Vagina (tissue), 2 donors: Measurements from ENCODE around the gene CENPM. TPM values are rescaled to one million over a fixed set of nuclear protein-coding genes. Genes with fewer than 3 reads are reported as not detected.
A peak's percentile ranks its signal among the peaks of the same experiment; 100 is the strongest.

Source experiments
- DNase-seq, 2 donors: peaks; one replicate each; pipeline ENCODE4 v3.0.0-alpha.2; 2017; ENCODE audit errors: extremely low spot score in 2 of 2
- H3K27ac ChIP-seq: fragments of 200-600 bp; sonication (generic); one replicate; pipeline ENCODE4 v1.5.1; 2019
- H3K27me3 ChIP-seq: fragments of 200-600 bp; sonication (generic); one replicate; pipeline ENCODE4 v1.5.1; 2019
- H3K36me3 ChIP-seq, 2 donors: fragments of 200-600 bp; sonication (generic); one replicate each; pipeline ENCODE4 v1.5.1; 2017 to 2019
- H3K4me1 ChIP-seq: fragments of 200-600 bp; sonication (generic); one replicate; pipeline ENCODE4 v1.5.1; 2019
- H3K4me3 ChIP-seq, 2 donors: fragments of 200-600 bp; sonication (generic); 1 replicate in 1 of 2; 2 replicates in 1 of 2; pipeline ENCODE4 v1.5.1; 2016 to 2019
- H3K9me3 ChIP-seq: fragments of 200-600 bp; sonication (generic); one replicate; pipeline ENCODE4 v1.5.1; 2019
- CTCF ChIP-seq, 3 experiments: fragments of 450-650 bp in 2 of 3; fragments of 200-600 bp in 1 of 3; sonication (generic) in 1 of 3; IDR thresholded peaks; one replicate each; pipeline ENCODE4 v1.5.1; 2017 to 2019; ENCODE audit warnings: antibody characterized with exemption in 3 of 3, mild to moderate bottlenecking in 2 of 3, moderate library complexity in 2 of 3
- POLR2A ChIP-seq, 2 donors: fragments of 450-650 bp; IDR thresholded peaks; one replicate each; pipeline ENCODE4 v1.6.1; 2017; ENCODE audit warnings: antibody characterized with exemption in 2 of 2, mild to moderate bottlenecking in 2 of 2, moderate library complexity in 2 of 2
- POLR2AphosphoS5 ChIP-seq, 2 donors: sonication (generic); formaldehyde crosslinking; IDR thresholded peaks; one replicate each; pipeline ENCODE4 v1.9.0; 2017; ENCODE audit warnings: antibody characterized with exemption in 2 of 2, mild to moderate bottlenecking in 2 of 2, low read depth in 1 of 2; ENCODE audit not compliant: insufficient read depth in 1 of 2
- intact Hi-C: fragments of 100-400 bp; cut with DNase I; formaldehyde crosslinking; loops from one replicate; pipeline ENCODE4 v1.15.1; 2023
- total RNA-seq: library from RNA; depleted of rRNA; stranded (reverse); fragments of >200 nt; gene quantifications from one replicate; pipeline ENCODE4 v1.2.3, GENCODE V29; 2016

Gene CENPM
- total RNA-seq, 1 donor from 2014 or later, result not detected

- no peak overlapping the region for H3K27ac ChIP-seq
- TF ChIP-seq POLR2A (IDR thresholded peaks at IDR 0.05) (no peak), POLR2AphosphoS5 (IDR thresholded peaks at IDR 0.05; ENCODE audit: insufficient read depth in 1 of 2, low read depth in 1 of 2) (no peak), CTCF (IDR thresholded peaks at IDR 0.05) (no peak)
- H3K9me3 ChIP-seq, result no peaks in the 10 kb centered on the region
- H3K4me3 ChIP-seq, result no peak overlapping the region
- no peaks in the 10 kb centered on the region for H3K27me3 ChIP-seq
- no peaks in the 10 kb centered on the region for H3K4me1 ChIP-seq
- H3K36me3 ChIP-seq, result peaks cover 0 to 92% of the 10 kb centered on the region in 2 donors
- intact Hi-C loops, result no loop called here
- no peak for DNase-seq
Observed at GRCh38 chr22:41902016-41902415, 44.9 kb downstream of the CENPM start.

- TF ChIP-seq POLR2AphosphoS5 (IDR thresholded peaks at IDR 0.05; ENCODE audit: insufficient read depth in 1 of 2, low read depth in 1 of 2), result peak in 1 of 2 donors; percentile 4
- TF ChIP-seq CTCF (IDR thresholded peaks at IDR 0.05), result no peak
- intact Hi-C loops, result no loop called here
Observed at GRCh38 chr22:41900652-41901312, 46.2 kb downstream of the CENPM start.

GRCh38 chr22:41899992-41900651 is 46.8 kb downstream of the CENPM start:
- H3K27ac ChIP-seq, result no peak overlapping the region
- H3K27me3 ChIP-seq, result no peaks in the 10 kb centered on the region
- intact Hi-C loops, result no loop called here
- TF ChIP-seq CTCF (IDR thresholded peaks at IDR 0.05) (no peak), POLR2AphosphoS5 (IDR thresholded peaks at IDR 0.05; ENCODE audit: insufficient read depth in 1 of 2, low read depth in 1 of 2) (peak in 1 of 2 donors; percentile 26)
- peaks cover 0 to 92% of the 10 kb centered on the region in 2 donors for H3K36me3 ChIP-seq
- H3K4me1 ChIP-seq, result no peaks in the 10 kb centered on the region
- H3K9me3 ChIP-seq, result no peaks in the 10 kb centered on the region
- no peak for DNase-seq
- no peak overlapping the region for H3K4me3 ChIP-seq

More at GRCh38 chr22:41900652-41901312, 46.2 kb downstream of the CENPM start:
- Histone ChIP-seq H3K27me3 (no peaks in the 10 kb centered on the region), H3K36me3 (peaks cover 0 to 93% of the 10 kb centered on the region in 2 donors), H3K4me3 (no peak overlapping the region), H3K4me1 (no peaks in the 10 kb centered on the region), H3K27ac (no peak overlapping the region), H3K9me3 (no peaks in the 10 kb centered on the region)
- DNase-seq, result no peak

- Histone ChIP-seq H3K4me1 (no peaks in the 10 kb centered on the region), H3K4me3 (no peak overlapping the region), H3K27me3 (no peaks in the 10 kb centered on the region), H3K27ac (no peak overlapping the region), H3K9me3 (no peaks in the 10 kb centered on the region), H3K36me3 (peaks cover 0 to 92% of the 10 kb centered on the region in 2 donors)
- TF ChIP-seq POLR2AphosphoS5 (IDR thresholded peaks at IDR 0.05; ENCODE audit: insufficient read depth in 1 of 2, low read depth in 1 of 2) (no peak), POLR2A (IDR thresholded peaks at IDR 0.05) (no peak), CTCF (IDR thresholded peaks at IDR 0.05) (no peak)
- intact Hi-C loops, result no loop called here
- DNase-seq, result no peak
Observed at GRCh38 chr22:41899110-41899509, 47.8 kb downstream of the CENPM start.

GRCh38 chr22:41898645-41899044 is 48.3 kb downstream of the CENPM start:
- no peak for DNase-seq
- no peaks in the 10 kb centered on the region for H3K27me3 ChIP-seq
- intact Hi-C loops, result no loop called here
- H3K27ac ChIP-seq, result no peak overlapping the region
- H3K4me1 ChIP-seq, result no peaks in the 10 kb centered on the region
- no peaks in the 10 kb centered on the region for H3K9me3 ChIP-seq
- H3K36me3 ChIP-seq, result peaks cover 0 to 92% of the 10 kb centered on the region in 2 donors
- TF ChIP-seq CTCF (IDR thresholded peaks at IDR 0.05) (no peak), POLR2A (IDR thresholded peaks at IDR 0.05) (no peak), POLR2AphosphoS5 (IDR thresholded peaks at IDR 0.05; ENCODE audit: insufficient read depth in 1 of 2, low read depth in 1 of 2) (no peak)
- H3K4me3 ChIP-seq, result no peak overlapping the region
